HG03025 (cell line): Measurements from ENCODE around the gene GABBR2.

ENCODE experiments used
- ATAC-seq: cut with Tn5 transposase; IDR thresholded peaks from one replicate; pipeline ENCODE4 v1.9.1; 2021; ENCODE audit warnings: mild to moderate bottlenecking, moderate library complexity; ENCODE audit not compliant: unreplicated experiment, low FRiP score

Gene GABBR2

DNA sequence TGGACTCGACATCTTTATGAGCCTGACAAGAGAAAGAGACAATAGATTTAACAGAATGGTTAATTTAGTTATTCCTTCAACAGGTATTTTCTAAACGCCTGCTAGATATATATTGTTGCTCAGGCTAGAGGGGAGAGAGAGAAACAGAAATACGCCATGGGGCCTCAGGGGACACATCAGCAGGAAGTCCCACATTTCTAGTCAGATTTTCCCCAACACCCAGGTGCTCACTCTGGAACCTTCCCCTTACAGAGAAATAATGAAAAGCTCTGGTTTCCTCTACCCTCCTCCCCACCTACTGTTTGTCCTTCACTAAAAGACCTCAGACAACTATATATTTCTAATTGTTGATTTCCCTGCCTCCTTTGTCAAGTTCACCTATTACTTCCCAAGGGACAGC is 323.0 kb downstream of the GABBR2 start:
- ATAC-seq = no peak

DNA sequence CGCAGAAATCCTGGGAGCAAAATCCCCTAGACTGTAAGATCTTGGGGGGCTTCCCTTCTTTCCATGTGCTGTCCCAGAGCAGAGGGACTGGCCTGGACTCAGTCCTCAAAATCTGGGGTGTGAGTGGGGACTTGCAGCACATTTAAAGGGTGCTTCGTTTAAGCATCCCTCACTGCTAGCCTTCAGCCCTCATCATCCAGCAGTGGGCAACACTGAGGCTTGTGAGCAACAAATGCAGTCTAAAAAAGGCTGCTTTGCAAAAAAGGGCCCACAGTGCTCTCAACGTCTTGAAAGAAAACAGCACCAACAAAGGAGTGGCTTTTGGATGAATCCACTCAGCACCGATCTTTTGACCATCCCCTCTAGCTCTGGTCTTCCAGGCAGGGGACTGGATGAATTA is 325.0 kb downstream of the GABBR2 start:
- no peak for ATAC-seq

DNA sequence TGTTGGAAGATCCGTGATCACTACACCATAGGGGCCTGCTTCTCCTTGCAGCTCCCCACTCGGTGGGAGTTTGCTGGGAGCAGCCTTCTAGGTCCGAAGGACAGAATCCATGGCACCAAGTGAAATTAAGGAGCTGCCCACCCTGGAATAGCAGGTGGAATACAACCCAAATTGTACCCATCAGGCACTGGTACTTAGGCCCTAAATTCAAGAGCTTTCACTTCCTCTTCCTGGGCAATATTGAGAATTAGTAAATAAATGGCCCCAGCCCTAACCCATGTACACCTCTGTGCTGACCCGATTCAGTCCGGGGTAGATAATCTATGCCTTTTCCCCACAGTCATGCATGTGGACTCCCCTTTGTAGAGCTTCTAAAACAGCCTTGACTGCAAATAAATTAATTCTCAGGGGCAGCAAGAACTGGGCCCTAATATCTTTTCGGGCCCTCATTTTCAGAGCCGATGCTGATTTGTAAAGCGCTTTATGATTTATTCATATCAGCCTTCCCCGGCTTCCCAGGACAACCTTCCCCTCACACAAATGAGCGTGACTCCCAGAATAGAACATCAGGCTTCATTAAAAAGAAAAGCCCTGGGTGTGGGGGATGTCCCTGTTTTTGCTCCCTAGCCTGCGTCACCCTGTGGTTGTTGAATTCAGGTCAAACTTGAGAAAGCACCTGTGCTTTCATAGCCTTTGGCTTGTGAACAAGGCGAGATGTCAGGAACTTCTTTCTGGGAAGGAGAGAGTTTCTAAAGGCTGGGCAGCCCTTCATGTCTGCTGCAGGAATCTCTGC is 327.2 kb downstream of the GABBR2 start:
- ATAC-seq = no peak

DNA sequence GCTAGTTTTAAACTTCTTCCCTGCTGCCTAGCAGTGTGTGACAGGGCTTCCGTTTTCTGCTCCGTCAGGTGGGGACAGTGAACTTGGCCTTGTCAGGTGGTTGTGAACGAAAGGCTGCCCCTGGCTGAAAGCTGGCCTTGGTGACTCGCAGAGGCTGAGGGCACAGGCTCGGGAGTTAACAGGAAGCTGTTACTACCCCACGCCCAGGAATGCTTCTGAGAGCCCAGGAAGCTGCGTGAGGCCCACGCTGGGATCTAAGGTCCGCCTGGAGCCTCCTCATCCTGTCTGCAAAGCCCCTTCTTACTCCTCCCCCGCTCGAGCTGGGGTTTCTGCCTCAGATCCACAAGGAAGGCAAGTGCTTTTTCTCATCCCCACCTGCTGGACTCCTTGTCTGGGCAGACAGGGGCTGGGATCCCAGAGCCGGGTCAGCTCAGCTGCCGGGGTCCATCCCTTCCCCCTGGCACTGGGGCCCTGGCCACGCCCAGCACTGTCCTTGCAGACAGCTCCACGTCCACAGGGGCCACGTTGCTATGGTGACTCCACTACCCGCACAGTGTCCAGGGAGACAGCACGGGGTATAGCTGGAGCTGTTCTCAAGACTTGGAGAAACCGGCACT is 328.6 kb downstream of the GABBR2 start:
- ATAC-seq = no peak

DNA sequence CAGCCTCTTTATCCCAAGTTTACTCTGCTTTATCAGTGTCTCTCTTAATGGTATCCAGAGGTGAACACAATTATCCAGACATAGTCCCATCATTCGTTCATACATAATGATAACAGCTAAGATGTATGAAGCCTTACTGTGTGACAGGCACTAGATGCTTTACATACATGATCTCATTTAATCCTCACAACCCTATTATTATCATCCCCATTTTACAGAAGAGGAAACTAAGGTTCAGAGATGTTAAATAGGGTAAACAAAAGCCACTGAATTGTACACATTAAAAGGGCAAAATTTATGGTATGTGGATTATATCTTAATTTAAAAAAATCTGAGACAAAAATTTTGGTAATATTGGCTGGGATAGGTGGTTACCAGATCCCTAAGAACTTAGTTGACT is 329.2 kb downstream of the GABBR2 start:
- no peak for ATAC-seq

DNA sequence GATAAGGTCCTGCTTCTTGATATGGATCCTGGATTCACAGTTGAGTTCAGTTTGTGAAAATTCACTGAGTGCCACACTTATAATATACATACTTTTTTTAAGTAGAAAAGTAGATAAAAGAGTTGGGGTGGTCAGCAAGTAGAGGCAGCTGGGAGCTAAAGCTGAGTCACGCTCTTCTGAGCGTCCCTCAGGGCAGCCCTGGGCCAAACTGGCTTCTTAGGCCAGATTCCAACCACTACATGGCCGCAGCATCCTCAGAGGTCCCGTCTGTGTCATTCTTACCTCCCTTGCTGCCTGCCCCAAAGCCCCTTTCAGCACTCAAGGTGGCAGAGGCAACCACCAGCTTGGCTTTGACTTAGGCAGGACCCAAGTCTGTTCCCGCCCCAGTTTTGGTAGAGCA is 329.9 kb downstream of the GABBR2 start:
- no peak for ATAC-seq

DNA sequence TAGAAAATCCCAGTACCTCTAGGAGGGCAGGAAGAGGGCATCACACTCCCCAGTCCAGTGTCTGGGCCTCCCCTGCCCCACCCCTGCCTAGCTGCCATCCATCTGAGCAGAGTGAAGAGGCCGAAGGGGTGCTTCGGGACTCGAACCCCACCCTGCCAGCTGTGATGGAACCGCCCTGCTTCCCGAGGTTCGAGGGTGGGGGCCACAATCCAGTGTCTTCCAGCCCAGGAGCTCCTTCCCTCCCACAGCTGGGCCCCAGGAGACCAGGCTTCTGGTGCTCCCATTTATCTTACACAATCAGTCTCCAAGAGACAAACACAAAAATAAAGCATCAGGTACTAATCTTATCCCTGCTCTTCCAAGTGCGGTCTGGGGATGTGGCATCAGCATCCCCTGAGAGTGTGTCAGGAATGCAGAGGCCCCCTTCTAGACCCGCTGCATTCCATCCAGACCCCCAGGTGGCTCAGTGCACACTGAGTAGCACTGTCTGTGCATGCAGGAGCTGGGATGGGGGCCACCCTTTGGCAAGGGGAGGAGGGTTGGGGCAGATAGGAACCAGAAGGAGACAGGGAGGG is 330.4 kb downstream of the GABBR2 start:
- ATAC-seq = no peak

DNA sequence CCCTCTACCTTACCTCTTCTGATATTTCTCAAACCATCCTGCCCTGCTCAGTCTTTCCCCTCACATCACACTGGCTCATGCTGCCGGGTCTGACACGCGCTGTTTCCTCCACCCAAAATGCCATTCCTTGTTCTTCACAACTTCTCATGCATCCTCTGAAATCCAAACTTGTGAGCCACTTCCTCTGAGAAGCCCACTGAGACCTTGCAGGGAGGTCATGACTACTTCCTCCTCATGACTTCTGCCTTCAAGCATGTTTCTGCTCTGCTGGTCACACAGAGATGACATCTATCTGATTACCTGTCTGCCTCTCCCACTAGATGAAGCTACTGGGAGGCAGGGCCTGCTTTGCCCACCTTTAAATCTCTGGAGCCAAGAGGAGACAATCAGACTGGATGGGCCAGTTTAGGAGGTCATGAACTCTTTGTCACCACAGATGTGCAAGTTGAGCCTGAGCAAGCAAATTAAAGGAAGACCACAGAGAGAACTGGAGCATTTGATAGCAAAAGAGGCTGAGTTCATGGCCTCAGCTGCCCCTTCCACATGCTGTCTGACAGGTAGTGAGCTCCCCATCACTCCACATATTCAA is 333.5 kb downstream of the GABBR2 start:
- ATAC-seq = no peak

DNA sequence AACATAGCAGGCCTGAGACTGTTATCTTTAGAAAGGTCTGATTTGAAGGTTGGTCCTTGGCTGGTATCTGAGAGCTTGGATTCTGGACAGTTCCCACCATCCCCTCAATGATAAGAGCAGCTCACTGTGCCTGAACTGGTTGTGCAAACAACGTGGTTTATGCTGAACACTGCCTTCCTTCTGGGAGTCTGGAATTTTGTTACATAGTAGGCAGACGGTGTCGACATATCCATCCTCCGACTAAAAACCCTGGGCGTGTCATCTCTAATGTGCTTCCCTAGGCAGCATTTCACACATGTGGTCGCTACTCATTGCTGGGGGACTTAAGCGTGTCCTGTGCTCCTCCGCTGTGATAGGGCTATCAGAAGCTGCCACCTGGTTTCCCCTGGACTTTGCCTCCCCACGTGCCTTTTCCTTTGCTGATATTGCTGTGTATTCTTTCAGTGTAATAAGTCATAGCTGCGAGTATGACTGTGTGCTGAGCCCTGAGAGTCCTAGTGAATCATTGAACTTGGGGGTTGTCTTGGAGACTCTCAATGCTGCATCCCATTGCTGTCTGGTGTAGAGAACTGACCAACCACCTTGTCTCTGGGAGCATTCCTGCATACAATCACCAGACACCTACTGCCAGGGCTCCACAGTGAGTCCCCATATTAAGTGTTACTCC is 334.2 kb downstream of the GABBR2 start:
- no peak for ATAC-seq

DNA sequence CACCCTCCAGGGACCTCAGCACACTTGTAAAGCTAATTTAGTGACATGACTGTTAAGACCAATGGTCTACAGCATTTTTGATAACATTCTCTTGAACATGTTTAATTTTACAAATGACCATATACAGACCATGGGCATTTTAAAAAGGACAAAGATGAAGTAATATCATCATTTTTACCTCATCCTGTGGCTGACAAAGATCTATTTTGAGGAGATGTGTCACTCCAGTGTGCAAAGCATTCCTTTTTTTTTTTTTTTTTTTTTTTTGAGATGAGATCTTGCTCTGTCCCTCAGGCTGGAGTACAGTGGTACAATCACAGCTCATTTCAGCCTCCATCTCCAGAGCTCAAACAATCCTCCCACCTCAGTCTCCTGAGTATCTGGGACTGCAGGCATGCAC is 335.1 kb downstream of the GABBR2 start:
- ATAC-seq = no peak

DNA sequence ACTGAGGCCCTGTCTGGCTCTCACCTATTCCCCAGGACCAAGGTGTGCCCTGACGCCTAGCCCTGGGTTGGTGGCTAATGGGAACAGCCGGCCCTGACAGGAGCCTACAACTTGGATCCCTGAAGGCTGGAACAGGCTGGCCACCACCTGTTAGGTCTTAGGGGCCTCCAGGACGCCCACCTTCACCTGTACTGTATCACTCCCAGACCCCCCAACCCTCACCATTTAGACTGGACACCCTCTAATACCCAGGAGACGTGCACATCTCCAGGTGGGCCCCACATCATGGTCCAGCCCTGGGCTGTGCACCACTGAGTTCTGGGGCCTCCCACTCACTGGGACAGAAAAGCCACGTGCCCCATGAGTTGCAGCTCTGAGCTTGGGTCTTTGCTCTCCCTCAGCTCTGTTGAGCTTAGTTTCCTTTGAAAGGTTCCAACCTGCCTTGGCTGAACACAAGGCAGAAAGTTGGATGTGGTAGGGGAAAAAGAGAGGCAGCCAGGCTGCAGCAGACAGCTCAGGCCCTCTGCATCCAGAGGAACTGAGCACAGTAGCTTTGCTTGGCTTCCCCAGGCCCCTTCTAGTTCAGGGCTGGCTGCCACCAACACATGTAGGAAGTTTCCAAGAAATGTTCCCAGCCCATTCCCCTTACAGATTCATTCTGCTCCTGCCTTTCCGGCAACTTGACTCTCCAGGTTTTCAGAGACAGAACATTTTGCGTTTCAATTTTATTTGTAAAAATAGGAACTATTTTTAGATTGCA is 336.5 kb downstream of the GABBR2 start:
- ATAC-seq = no peak

DNA sequence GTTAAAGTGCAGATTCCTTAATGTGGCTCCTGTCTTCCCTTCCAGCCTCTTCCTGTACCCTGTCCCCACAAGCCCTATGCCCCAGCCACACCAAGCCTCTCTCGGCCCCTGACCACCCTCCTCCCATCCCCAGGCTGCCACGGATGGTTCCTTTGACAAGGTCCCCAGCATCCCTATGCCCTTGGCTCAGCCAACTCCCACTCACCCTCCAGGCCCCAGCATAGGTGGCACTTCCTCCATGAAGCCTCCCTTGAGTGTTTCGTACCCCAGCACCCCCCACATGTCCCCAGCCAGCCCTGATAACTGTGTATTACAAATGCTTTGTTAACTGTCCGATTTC is 337.8 kb downstream of the GABBR2 start:
- ATAC-seq = no peak

DNA sequence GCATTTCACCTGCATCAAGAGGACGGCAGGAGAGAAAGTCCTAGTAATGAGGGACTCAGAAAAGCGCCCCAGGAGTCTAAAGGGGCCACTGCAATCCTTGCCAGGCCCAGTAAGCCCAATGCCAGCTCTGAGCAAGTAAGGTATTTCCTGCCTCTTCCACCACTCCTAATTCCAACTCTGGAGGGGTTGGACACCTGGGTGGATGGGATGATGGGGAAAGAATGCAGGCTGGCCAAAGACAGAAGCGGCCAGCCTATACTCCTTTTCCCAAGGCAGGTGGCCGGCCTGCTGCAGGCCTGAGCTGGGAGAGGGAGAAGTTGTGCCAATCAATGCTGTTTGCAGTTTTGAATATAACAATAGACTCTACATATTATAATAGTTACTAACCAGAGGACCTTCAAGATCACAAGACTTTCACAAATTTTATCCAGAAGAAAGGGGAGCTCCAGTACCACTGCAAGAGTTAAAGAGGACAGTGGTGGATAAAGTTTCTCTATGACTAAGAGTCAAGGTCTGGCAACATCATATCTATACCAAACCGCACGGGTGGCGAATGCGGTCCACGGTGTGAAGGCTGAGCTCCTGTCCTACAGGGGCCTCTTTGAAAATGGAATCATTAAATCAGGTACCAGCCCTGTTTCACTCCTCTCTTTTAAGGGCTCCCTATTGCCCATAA is 338.3 kb downstream of the GABBR2 start:
- ATAC-seq = no peak

DNA sequence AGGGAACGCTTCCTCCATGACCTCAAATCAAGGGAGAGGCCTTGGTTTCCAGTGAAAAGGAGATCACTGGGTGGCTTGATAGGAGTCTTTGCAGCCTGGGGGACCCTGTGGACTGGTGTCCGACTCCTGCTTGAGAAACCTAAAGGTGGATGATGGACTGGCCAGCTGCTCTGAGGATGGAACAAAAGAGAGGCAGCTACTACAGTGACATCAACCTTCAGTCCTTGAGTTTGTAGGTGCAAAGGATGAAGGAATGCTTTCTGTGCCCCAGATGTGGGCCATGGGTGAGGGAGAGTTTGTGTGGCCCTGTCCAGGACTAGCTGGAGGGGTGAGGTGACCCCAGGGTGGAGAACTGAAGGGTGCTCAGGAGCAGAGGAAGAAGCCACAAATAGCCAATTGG is 338.8 kb downstream of the GABBR2 start:
- no peak for ATAC-seq

DNA sequence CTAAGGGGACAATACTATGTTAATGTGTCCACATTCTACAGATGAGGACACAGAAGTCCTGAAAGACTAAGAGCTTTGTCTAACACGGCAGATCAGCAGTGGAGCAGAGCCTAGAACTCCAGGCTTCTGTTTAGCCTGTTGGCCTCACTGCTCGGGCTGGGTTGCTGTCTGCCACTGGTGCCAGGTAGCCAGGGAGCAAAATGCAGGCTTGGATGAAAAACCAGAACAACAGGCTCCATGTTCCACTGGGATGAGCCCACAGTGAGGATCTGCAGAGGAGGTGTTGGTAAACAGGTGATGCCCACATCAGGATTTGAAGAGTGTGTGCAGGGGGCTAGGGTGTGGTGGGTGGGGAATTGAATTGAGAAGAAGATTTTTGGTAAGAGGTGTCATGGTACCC is 339.3 kb downstream of the GABBR2 start:
- no peak for ATAC-seq

DNA sequence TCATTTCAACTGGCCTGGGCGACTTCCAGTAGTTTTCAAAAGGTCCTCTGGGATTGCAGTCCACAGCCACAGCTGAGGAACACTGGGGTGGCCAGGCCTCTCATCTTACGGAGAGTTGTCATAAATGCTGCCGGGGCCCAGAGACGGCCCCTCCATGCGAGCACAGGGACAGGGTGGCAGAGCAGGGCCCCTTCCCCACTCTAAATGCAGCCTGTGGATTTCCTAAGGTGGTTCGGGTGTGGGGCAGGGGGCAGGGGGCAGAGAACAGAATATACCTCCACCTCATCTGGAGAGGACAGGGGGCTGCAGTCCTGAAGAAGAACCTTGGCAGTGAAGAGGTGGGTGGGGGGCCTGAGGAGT is 339.7 kb downstream of the GABBR2 start:
- no peak for ATAC-seq

DNA sequence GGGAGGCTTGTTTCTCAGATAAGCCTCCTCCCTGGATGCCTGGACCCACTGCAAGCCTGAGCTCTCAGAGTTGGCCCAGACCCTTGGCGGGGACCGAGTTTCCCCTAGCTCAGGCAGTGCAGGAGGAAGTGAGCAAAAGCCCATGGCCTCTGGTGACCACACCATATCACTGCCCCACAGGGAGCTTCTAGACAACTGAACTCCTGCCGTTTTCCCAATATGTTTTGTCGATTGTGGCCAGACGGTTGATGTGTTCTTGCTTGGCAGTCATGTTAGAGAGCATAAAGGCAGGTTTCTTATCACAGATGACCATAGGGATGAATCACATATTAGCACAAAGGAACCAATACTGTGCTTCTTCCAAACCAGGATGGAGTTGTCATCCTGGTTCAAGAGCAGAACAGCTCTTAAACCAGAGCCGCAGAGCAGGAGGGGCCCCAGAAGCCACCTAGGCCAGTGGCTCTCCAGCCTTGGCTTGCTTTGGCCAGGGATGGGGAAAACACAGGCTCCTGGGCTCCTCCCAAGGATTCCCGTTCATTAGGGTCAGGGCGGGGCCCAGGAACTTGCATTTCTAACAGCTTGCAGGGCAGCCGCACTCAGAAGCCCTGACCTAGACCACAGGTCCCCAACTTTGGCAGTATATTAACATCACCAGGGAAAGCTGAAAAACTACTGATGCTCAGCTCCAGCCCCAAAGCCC is 340.2 kb downstream of the GABBR2 start:
- no peak for ATAC-seq

DNA sequence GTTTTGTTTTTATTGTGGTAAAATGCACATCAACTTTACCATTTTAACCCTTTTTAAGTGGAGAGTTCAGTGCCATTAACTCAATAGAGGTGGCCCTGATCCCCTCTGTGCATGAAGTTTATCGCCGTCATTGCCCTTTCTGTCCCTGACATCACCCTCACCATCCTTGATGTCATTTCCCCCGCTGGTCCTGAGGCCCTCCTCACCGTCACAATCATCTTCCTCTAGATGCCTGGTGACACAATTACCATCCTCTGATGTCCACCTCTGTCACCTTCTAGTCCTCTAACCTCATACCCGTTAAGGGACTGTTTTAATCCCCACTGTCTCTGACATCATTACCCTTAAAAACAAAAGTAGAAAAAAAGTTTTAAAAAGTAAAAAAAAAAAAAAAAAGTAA is 340.8 kb downstream of the GABBR2 start:
- no peak for ATAC-seq

DNA sequence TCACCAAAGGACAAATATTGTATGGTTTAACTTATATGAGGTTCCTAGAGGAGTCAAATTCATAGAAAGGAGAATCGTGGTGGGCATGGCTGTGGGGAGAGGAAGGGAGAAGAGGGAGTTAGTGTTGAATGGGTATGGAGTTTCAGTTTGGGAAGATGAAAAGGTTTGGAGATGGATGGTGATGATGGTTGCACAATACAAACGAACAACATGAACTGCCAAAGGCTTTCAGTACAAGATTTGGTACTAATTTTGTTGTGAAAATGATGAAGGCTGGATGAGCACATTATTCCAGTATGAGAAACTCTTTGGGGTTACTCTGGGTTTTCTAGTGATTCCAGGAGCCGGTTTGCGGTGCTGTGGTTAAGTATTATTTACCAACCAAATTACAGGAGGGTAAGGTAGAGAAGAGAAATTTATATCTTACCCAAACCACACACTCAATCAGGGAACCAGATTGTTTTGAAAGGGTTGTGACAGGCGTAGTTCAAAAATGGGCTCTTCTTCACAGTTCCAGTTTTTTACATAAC is 341.3 kb downstream of the GABBR2 start:
- ATAC-seq = no peak
